ENCODE data around the gene STX16.
"Not testable (repeated sequence)": the region's sequence is repeated elsewhere in the genome, so short reads cannot be mapped to it uniquely, and the experiment has no call there.

The STX16 gene

GRCh38 chr20:58633161-58634053, 17.7 kb upstream of the STX16 start:
- DNase-seq (ENCODE audit: low read depth in 1 of 2, low spot score in 1 of 2), result no peak
- in situ Hi-C loops (cut with HindIII; ENCODE audit: low pct_unique_long_range_greater_than_20kb, low sequenced_read_pairs), result no loop called here
- no peak for TF ChIP-seq JUND (IDR thresholded peaks at IDR 0.05; ENCODE audit: low read depth)

GRCh38 chr20:58634059-58634458, 17.0 kb upstream of the STX16 start:
- DNase-seq (ENCODE audit: low read depth in 1 of 2, low spot score in 1 of 2), result no peak
- in situ Hi-C loops (cut with HindIII; ENCODE audit: low pct_unique_long_range_greater_than_20kb, low sequenced_read_pairs), result no loop called here
- no peak for TF ChIP-seq JUND (IDR thresholded peaks at IDR 0.05; ENCODE audit: low read depth)

GRCh38 chr20:58634521-58635278, 16.4 kb upstream of the STX16 start:
- in situ Hi-C loops (cut with HindIII; ENCODE audit: low pct_unique_long_range_greater_than_20kb, low sequenced_read_pairs), result no loop called here

GRCh38 chr20:58635279-58635665, 15.8 kb upstream of the STX16 start:
- no peak for DNase-seq (ENCODE audit: low read depth in 1 of 2, low spot score in 1 of 2)
- in situ Hi-C loops (cut with HindIII; ENCODE audit: low pct_unique_long_range_greater_than_20kb, low sequenced_read_pairs), result no loop called here
- no peak for TF ChIP-seq JUND (IDR thresholded peaks at IDR 0.05; ENCODE audit: low read depth)

More at GRCh38 chr20:58634521-58635278, 16.4 kb upstream of the STX16 start:
- no peak for TF ChIP-seq JUND (IDR thresholded peaks at IDR 0.05; ENCODE audit: low read depth)
- no peak for DNase-seq (ENCODE audit: low read depth in 1 of 2, low spot score in 1 of 2)

GRCh38 chr20:58636396-58636982, 14.6 kb upstream of the STX16 start:
- in situ Hi-C loops (cut with HindIII; ENCODE audit: low pct_unique_long_range_greater_than_20kb, low sequenced_read_pairs), result no loop called here
- no peak for DNase-seq (ENCODE audit: low read depth in 1 of 2, low spot score in 1 of 2)

GRCh38 chr20:58636983-58637421, 14.1 kb upstream of the STX16 start:
- no peak for TF ChIP-seq JUND (IDR thresholded peaks at IDR 0.05; ENCODE audit: low read depth)
- DNase-seq (ENCODE audit: low read depth in 1 of 2, low spot score in 1 of 2), result no peak
- in situ Hi-C loops (cut with HindIII; ENCODE audit: low pct_unique_long_range_greater_than_20kb, low sequenced_read_pairs), result no loop called here

More at GRCh38 chr20:58636396-58636982, 14.6 kb upstream of the STX16 start:
- no peak for TF ChIP-seq JUND (IDR thresholded peaks at IDR 0.05; ENCODE audit: low read depth)

GRCh38 chr20:58637466-58638213, 13.4 kb upstream of the STX16 start:
- in situ Hi-C loops (cut with HindIII; ENCODE audit: low pct_unique_long_range_greater_than_20kb, low sequenced_read_pairs), result no loop called here
- no peak for DNase-seq (ENCODE audit: low read depth in 1 of 2, low spot score in 1 of 2)
- TF ChIP-seq JUND (IDR thresholded peaks at IDR 0.05; ENCODE audit: low read depth), result no peak

- in situ Hi-C loops (cut with HindIII; ENCODE audit: low pct_unique_long_range_greater_than_20kb, low sequenced_read_pairs), result no loop called here
- no peak for DNase-seq (ENCODE audit: low read depth in 1 of 2, low spot score in 1 of 2)
- TF ChIP-seq JUND (IDR thresholded peaks at IDR 0.05; ENCODE audit: low read depth), result no peak
These were observed 12.5 kb upstream of the STX16 start for GRCh38 chr20:58638467-58639181.

- no peak for TF ChIP-seq JUND (IDR thresholded peaks at IDR 0.05; ENCODE audit: low read depth)
- DNase-seq (ENCODE audit: low read depth in 1 of 2, low spot score in 1 of 2), result no peak
- in situ Hi-C loops (cut with HindIII; ENCODE audit: low pct_unique_long_range_greater_than_20kb, low sequenced_read_pairs), result no loop called here
These were observed 11.6 kb upstream of the STX16 start for GRCh38 chr20:58639182-58640146.

GRCh38 chr20:58640446-58640845, 10.6 kb upstream of the STX16 start:
- in situ Hi-C loops (cut with HindIII; ENCODE audit: low pct_unique_long_range_greater_than_20kb, low sequenced_read_pairs), result no loop called here
- TF ChIP-seq JUND (IDR thresholded peaks at IDR 0.05; ENCODE audit: low read depth), result no peak
- DNase-seq (ENCODE audit: low read depth in 1 of 2, low spot score in 1 of 2), result no peak

- TF ChIP-seq JUND (IDR thresholded peaks at IDR 0.05; ENCODE audit: low read depth), result no peak
- in situ Hi-C loops (cut with HindIII; ENCODE audit: low pct_unique_long_range_greater_than_20kb, low sequenced_read_pairs), result no loop called here
- no peak for DNase-seq (ENCODE audit: low read depth in 1 of 2, low spot score in 1 of 2)
These were observed 8.6 kb upstream of the STX16 start for GRCh38 chr20:58642441-58642840.

GRCh38 chr20:58642896-58643295, 8.2 kb upstream of the STX16 start:
- in situ Hi-C loops (cut with HindIII; ENCODE audit: low pct_unique_long_range_greater_than_20kb, low sequenced_read_pairs); DNase-seq (ENCODE audit: low read depth in 1 of 2, low spot score in 1 of 2): not testable (repeated sequence)
